Measurements from ENCODE around the gene SLCO4A1. TPM values are rescaled to one million over a fixed set of nuclear protein-coding genes. Genes with fewer than 3 reads are reported as not detected.

SLCO4A1 gene
- total RNA-seq, 1 donor from 2014 or later: 1.2 TPM

DNA sequence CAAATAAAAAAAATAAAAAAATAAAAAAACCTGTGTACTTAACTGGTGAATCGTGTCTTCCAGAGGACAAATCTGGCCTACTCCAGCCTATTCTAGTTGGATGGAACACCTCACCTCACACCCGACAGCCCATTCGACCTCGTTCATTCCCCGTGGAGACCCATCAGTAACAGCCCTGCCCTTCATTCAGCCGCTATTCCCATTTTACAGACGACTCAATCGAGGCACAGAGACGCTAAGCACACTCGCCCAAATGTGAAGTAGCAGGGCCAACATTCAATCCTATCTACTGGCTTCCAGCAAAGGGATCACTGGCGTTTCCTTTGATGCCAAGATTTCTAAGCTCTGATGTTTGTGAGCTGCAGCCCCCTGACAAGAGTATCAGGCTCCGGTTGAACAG, 64.6 kb downstream of the SLCO4A1 start:
- Mint-ChIP-seq H3K27me3 (ENCODE audit: unreplicated experiment) (peaks cover 14% of the 10 kb centered on the region), H3K4me1 (ENCODE audit: unreplicated experiment) (peaks cover 26% of the 10 kb centered on the region), H3K4me3 (ENCODE audit: unreplicated experiment) (no peak overlapping the region), H3K36me3 (ENCODE audit: unreplicated experiment) (no peaks in the 10 kb centered on the region), H3K27ac (ENCODE audit: unreplicated experiment) (no peak overlapping the region), H3K9me3 (ENCODE audit: unreplicated experiment) (no peaks in the 10 kb centered on the region)
- TF ChIP-seq, protein P1, sequence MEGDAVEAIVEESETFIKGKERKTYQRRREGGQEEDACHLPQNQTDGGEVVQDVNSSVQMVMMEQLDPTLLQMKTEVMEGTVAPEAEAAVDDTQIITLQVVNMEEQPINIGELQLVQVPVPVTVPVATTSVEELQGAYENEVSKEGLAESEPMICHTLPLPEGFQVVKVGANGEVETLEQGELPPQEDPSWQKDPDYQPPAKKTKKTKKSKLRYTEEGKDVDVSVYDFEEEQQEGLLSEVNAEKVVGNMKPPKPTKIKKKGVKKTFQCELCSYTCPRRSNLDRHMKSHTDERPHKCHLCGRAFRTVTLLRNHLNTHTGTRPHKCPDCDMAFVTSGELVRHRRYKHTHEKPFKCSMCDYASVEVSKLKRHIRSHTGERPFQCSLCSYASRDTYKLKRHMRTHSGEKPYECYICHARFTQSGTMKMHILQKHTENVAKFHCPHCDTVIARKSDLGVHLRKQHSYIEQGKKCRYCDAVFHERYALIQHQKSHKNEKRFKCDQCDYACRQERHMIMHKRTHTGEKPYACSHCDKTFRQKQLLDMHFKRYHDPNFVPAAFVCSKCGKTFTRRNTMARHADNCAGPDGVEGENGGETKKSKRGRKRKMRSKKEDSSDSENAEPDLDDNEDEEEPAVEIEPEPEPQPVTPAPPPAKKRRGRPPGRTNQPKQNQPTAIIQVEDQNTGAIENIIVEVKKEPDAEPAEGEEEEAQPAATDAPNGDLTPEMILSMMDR (IDR thresholded peaks at IDR 0.05): no peak
- DNase-seq (ENCODE audit: extremely low spot score, unreplicated experiment): no peak

DNA sequence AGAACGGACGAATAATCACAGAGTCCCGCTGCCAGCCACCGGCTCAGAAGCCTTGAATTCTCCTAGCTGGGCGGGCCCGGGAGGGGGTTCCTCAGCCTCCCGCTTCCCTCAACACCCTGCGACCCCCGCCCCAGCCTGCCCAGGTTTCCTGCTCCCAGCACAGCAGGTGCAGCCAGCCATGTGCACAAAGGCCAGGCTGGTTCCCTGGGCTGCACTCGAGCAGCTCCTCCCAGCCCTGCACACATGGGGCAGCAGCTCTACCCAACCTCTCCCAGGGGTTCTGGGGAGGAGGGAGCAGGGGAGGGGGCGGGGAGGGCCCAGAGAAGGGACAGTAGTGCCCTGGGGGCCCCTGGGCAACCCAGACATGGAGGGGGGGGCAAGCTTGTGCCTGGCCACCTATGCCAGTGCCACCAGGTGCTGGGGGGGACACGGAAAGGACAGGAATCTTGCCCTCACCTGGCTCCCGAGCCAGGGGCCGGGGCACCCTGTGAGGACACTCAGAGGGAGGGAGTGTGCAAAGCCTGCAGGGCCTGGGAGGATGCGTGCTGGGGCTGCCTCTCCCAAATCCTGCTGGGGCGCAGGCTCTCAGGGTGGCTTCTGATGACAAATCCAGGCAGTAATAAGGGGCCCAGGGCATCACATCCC, 65.1 kb downstream of the SLCO4A1 start:
- H3K27me3 Mint-ChIP-seq (ENCODE audit: unreplicated experiment): peaks cover 14% of the 10 kb centered on the region

DNA sequence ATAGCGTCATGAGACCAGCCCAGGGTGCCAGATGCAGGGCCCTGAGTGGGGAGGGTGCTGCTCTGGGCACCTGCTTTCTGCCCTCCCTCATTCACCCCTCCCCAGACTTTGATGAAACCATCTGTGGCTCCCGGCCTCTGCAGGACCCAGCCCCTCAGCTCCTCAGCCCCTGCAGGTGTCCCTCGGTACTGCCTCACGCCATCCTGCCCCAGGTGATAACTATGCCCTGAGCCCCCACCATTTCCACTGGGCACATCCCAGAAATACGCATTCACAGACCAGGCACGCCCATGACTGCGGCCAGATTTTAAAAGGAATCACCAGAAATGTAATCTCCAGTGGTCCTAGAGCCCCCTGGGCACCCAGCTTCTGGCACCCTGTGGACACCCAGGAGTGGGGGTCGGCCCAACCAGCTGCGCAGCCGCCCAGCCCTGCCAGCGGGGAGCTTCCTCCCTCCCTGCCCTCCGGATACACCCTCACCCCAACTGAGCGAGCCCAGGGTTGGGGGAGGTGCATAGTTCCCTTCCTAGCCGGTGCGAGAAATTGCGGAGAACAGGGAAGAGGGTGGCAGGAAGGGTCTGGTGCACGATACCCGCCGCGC, 65.7 kb downstream of the SLCO4A1 start:
- DNase-seq (ENCODE audit: extremely low spot score, unreplicated experiment): no peak
- Mint-ChIP-seq H3K4me1 (ENCODE audit: unreplicated experiment) (peaks cover 25% of the 10 kb centered on the region), H3K27me3 (ENCODE audit: unreplicated experiment) (peaks cover 18% of the 10 kb centered on the region), H3K27ac (ENCODE audit: unreplicated experiment) (no peak overlapping the region), H3K36me3 (ENCODE audit: unreplicated experiment) (no peaks in the 10 kb centered on the region), H3K4me3 (ENCODE audit: unreplicated experiment) (peak overlapping the region; percentile 56), H3K9me3 (ENCODE audit: unreplicated experiment) (no peaks in the 10 kb centered on the region)
- TF ChIP-seq, protein P1 (IDR thresholded peaks at IDR 0.05): peak; percentile 24

More for the DNA sequence above, 65.1 kb downstream of the SLCO4A1 start:
- TF ChIP-seq, protein P1 (IDR thresholded peaks at IDR 0.05): no peak
- Mint-ChIP-seq H3K27ac (ENCODE audit: unreplicated experiment) (no peak overlapping the region), H3K36me3 (ENCODE audit: unreplicated experiment) (no peaks in the 10 kb centered on the region), H3K9me3 (ENCODE audit: unreplicated experiment) (no peaks in the 10 kb centered on the region), H3K4me1 (ENCODE audit: unreplicated experiment) (peaks cover 26% of the 10 kb centered on the region), H3K4me3 (ENCODE audit: unreplicated experiment) (no peak overlapping the region)
- DNase-seq (ENCODE audit: extremely low spot score, unreplicated experiment): no peak

DNA sequence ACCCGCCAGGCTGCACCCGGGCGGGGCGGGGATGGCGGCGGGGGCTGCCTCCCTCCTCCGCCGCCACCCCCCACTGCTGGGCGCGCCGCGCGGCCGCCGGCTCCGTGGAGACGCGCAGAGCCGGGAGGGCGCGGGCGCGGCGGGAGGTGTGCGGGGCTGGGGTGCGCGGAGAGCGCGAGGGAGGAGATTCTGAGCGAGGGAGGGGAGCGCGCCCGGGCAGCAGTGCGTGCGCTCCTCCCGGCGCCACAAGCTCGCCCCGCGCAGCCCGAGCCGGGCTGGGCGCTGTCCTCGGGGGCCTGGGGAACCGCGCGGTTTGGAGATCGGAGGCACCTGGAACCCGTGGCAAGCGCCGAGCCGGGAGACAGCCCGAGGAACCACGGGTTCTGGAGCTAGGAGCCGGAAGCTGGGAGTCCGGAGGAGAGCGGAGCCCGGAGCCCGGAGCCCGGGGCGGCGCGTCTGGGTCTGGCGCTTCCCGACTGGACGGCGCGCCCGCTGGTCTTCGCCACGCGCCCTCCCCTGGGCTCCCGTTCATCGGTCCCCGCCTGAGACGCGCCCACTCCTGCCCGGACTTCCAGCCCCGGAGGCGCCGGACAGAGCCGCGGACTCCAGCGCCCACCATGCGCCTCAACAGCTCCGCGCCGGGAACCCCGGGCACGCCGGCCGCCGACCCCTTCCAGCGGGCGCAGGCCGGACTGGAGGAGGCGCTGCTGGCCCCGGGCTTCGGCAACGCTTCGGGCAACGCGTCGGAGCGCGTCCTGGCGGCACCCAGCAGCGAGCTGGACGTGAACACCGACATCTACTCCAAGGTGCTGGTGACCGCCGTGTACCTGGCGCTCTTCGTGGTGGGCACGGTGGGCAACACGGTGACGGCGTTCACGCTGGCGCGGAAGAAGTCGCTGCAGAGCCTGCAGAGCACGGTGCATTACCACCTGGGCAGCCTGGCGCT, 66.6 kb downstream of the SLCO4A1 start, which contains the start of gene NTSR1:
Gene NTSR1 (plus strand): TSS at position 246 of the 946 bp plus-strand sequence. CDS start 372 bp downstream, at position 618.
- H3K27ac Mint-ChIP-seq (ENCODE audit: unreplicated experiment): no peak within 1 kb of the TSS
- peaks cover 24% of the 10 kb centered on the region for H3K27me3 Mint-ChIP-seq (ENCODE audit: unreplicated experiment)
- TF ChIP-seq, protein P1 (IDR thresholded peaks at IDR 0.05): no peak
- H3K4me3 Mint-ChIP-seq (ENCODE audit: unreplicated experiment): peak within 1 kb of the TSS; percentile 56
- H3K9me3 Mint-ChIP-seq (ENCODE audit: unreplicated experiment): no peaks in the 10 kb centered on the region
- no peak for DNase-seq (ENCODE audit: extremely low spot score, unreplicated experiment)
- H3K36me3 Mint-ChIP-seq (ENCODE audit: unreplicated experiment): no peaks in the 10 kb centered on the region
- peaks cover 17% of the 10 kb centered on the region for H3K4me1 Mint-ChIP-seq (ENCODE audit: unreplicated experiment)
